ENCODE results near the gene SAP30L.
A peak's percentile ranks its signal among the peaks of the same experiment; 100 is the strongest.

Gene SAP30L

GRCh38 chr5:154419236-154419635, 26.6 kb upstream of the SAP30L start:
- no peak for DNase-seq (ENCODE audit: low read depth in 2 of 2)

DNA sequence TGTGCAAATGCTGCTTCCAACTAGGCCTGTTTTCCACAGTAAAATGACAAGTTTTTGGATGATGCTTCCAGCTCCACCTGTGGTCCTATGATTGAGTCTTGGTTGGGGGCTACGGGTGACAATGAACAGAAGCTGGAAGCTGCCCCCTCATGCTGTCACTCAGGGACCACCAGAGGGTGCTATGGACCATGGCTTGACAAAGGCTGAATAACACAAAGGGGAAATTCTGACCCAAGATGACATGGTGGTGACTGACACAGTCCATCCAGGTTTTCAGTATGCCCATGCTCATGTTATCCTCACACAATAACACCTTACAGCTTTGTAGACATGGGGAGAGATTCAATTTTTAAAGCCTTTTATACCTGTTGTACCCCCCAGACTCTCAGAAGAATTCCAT, 23.9 kb upstream of the SAP30L start:
- DNase-seq (ENCODE audit: low read depth in 2 of 2), result no peak

DNA sequence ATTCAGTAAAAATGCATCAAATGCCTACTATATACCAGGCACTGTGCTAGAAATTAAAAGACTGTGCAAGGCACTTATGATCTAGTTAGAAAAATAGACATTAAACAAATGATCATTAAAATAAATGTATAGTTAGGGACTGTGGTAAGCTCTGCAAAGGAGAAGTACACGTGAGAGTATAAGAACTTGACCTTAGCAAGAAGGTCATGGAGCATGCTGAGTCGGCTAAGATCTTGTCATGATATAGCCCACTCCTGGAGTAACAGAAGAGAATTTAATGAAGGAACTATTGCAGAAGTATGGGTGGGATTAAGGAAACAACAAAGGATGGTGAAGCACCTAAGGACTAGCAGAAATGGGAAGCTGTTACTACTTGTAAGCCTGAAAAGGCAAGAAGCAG, 23.5 kb upstream of the SAP30L start:
- no peak for DNase-seq (ENCODE audit: low read depth in 2 of 2)

DNA sequence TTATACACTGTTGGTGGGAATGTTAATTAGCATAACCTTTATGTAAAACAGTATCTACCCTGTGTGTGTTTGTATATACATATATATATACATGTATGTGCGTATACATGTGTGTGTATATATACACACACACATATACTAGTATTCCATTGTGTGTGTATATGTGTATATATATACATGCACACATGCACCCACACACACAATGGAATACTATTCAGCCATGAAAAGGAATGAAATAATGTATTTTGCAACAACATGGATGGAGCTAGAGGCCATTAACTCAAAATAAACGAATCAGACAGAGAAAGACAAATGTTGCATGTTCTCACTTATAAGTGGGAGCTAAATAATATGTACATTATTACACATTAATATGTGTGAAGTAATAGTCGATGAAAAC, 17.6 kb upstream of the SAP30L start:
- no peak for DNase-seq (ENCODE audit: low read depth in 2 of 2)

DNA sequence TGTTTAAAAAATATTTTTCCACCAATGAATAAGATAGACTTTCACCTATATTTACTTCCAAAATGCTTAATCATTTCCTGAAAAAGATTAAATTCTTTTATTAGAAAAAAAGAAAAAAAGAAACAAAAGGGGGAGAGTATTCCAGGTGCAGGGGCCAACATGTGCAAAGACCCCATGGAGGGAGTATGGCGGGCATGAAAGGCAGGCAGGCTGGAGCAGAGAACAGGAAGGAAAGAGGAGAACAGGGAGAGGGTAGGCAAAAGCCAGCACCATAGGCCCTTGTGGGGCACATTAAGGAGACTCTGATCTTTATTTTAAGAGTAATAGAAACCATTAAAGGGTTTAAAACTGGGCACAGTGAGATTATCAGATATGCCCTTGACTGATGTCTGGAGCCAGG, 16.5 kb upstream of the SAP30L start:
- no peak for DNase-seq (ENCODE audit: low read depth in 2 of 2)

- no peak for DNase-seq (ENCODE audit: low read depth in 2 of 2)
Observed at GRCh38 chr5:154430466-154430865, 15.3 kb upstream of the SAP30L start.

DNA sequence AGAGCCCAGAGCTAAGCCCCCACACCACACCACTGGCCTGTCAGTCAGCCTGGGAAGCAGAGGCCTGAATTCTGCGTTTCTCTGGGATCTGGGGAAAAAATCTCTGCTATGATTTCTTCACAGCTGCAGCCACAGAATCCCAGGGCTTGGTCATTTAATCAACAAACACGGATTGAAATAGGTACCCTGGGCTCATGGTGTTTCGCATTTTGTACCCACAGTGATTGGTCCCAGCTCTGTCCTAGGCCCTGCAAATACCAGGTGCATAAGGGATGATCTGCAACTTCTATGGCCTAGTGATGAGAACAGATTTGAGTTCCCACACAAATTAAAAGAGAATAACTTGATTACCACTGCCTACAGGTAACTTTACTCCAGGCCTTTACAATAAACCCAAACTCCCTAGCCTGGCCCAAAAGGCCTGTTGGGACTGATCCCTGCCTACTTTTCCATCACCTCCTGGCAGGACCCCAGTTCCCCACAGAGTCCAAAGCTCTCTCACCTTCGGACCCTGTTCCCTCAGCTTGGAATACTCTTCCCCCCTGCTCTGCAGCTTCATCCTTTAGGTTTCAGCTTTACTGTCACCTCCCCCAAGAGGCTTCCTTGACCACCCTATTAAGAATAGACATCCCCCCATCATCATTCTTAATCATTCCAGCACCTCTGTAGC, 14.7 kb upstream of the SAP30L start:
- no peak for DNase-seq (ENCODE audit: low read depth in 2 of 2)

GRCh38 chr5:154435226-154435625, 10.6 kb upstream of the SAP30L start:
- DNase-seq (ENCODE audit: low read depth in 2 of 2), result no peak

DNA sequence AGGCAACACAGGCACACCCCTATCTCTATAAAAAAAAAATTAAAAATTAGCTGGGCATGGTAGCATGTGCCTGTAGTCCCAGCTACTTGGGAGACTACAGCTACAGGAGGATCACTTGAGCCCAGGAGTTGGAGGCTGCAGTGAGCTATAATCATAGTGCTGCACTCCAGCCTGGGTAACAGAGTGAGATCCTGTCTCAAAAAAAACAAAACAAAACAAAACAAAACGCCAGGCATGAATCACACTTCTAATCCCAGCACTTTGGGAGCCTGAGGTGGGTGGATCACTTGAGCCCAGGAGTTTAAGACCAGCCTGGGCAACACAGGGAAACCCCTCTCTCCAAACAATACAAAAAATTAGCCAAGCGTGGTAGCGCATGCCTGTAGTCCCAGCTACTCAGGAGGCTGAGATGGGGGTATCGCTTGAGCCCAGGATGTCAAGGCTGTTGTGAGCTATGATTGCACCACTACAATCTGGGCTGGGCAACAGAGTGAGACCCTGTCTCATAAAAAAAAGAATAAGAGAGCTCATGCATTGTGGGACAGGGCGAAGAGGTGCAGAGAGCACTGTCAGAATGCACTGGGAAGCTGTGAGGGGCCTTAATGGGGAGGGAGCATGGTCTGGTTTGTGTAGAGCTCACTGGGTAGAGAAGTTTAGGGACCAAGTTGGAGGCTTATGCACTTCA, 8.4 kb upstream of the SAP30L start:
- no peak for DNase-seq (ENCODE audit: low read depth in 2 of 2)

GRCh38 chr5:154440540-154440939, 5.3 kb upstream of the SAP30L start:
- DNase-seq (ENCODE audit: low read depth in 2 of 2), result no peak

GRCh38 chr5:154442801-154443200, 3.0 kb upstream of the SAP30L start:
- DNase-seq (ENCODE audit: low read depth in 2 of 2), result no peak

DNA sequence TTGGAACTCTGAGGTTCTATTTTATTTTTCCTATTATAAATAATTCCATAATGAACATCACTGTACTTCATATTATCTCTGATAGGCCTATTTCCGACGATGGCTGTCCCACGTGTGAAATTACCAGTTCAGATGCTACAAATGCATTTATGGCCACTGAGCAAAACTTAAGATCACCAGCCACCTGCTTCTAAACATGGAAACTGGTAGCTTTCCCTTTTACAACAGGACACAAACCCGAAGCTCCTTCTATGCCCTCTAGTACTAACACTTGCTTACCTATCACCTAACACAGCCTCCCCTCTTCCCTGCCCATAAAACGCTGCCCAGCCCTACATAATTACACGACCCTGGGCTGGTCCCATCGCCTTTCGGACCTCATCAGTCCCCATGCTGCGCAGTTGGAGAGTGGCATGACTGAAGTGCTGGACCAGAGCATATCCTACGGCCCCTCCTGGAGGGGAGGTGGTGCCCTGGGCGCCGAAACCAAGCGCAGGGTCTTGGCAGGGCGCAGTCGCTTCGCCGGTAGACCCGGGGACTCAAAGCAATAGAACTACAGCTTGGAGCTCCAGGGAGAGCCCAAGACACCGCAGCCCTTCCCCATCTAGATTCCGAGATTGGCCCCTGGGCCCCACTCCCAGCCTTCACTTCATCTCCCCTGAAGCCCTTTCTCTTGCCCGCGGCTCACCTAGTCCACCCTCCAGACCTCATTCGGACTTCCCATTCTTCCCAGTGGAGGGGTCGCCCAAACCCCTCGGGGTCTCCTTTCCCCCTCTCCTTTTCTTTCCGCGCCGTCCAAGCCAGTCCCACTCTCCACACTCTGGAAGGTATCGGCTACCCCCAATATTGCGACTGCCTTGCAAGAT, 1.0 kb upstream of the SAP30L start:
- DNase-seq (ENCODE audit: low read depth in 2 of 2), result peak in 1 of 2 experiments; percentile 2

- DNase-seq (ENCODE audit: low read depth in 2 of 2), result peak in 1 of 2 experiments; percentile 39
Observed at GRCh38 chr5:154446195-154447088, 645 bp downstream of the SAP30L start.

DNA sequence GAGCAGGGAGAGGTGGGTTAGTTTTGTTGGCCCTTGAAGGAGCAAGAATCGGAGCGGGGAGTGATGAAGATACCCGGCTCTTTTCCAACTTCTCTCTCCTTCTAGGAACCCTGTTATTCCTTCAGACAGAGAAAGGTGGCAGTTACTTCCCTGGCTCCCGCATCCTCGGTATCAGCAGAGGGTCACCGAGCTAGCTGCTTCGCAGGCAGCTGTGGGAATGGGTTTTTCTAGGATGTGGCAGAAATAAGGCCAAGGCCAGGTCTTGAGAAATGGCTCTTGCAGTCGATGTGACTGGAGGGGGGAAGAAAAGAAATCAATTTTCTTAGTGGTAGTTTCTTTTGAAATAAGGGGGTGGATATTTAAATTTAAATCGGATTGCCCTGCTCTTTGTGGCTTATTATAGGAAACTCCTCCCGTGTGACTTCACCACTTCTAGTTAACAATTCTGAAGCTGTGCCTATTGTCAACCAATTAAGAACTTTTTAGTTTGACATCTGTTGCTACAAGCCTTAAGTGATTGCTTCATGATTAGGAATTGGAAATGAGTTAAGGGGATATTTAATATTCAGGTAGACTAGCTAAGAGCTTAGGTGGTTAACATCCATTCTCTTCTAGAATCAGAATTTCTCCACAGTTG, 1.4 kb downstream of the SAP30L start:
- DNase-seq (ENCODE audit: low read depth in 2 of 2), result no peak

- DNase-seq (ENCODE audit: low read depth in 2 of 2), result no peak
Observed at GRCh38 chr5:154449786-154450185, 4.0 kb downstream of the SAP30L start.

GRCh38 chr5:154451957-154452356, 6.2 kb downstream of the SAP30L start:
- no peak for DNase-seq (ENCODE audit: low read depth in 2 of 2)

DNA sequence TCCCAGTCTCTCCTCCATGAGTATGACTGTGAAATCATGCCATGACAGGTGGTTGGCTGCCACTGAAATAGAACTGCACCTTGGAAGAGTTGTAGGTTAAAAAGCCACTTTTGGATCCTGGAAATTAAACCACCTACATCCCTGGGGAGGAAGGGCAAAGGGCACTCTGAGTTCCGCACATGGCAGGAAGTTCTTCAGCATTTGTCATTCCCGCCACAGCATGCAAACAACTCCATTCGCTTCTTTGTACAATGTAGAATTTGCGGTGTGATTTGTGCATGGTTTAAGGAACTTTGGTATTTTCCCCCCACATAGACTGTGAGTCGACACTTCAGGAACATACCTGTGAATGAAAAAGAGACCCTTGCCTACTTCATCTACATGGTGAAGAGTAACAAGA, 9.8 kb downstream of the SAP30L start:
- DNase-seq (ENCODE audit: low read depth in 2 of 2), result no peak

DNA sequence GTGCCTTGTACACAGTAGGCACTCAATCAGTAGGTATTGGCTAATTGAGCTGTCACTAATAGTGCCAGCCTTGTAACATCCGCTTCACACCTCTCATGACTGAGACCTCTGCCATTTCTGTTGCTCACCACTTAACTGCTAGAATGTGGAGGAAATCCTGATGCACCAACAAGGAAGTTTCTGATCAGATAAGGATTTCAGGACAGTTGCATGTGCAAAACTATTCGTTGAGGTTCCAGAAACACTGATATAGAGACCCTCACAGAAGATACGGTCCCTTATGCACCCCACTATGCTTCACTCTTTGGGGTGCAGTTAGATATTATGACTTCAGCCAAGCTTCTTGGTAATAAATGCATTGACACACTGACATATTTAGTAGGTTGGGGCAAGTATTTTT, 10.7 kb downstream of the SAP30L start:
- no peak for DNase-seq (ENCODE audit: low read depth in 2 of 2)

DNA sequence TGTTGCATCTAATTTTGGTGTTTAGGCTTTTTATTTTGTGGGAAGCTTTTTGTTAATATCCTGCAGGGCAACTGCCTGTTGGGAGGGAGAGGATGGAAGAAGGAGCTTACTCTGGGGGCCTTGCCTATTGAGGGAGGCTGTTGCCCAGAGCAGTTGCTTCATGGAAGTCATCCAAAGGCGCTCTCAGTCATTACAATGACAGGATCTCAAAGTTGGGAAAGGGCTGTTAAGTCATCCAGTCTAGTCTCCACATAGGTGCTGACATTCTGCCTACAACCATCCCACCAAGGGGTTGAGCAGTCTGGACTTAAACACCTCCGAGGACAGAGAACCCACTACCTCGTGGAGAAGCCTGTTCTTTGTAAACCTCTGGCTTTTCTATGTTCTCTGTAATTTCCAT, 13.2 kb downstream of the SAP30L start:
- DNase-seq (ENCODE audit: low read depth in 2 of 2), result no peak

- no peak for DNase-seq (ENCODE audit: low read depth in 2 of 2)
Observed at GRCh38 chr5:154460172-154460571, 14.4 kb downstream of the SAP30L start.

GRCh38 chr5:154461531-154461930, 15.7 kb downstream of the SAP30L start:
- no peak for DNase-seq (ENCODE audit: low read depth in 2 of 2)
